K562 (cell line): ENCODE results near the gene SOX4. TPM values are rescaled to one million over a fixed set of nuclear protein-coding genes. Genes with fewer than 3 reads are reported as not detected.

Experiments used
- ATAC-seq: fragments of 200-7000 bp; cut with Tn5 transposase; 3 replicates; pipeline ENCODE4 v1.9.1; 2020; ENCODE audit warnings: moderate library complexity
- BruUV-seq: library from RNA; stranded (reverse); fragments of 400-500 nt; replicated peaks from 2 replicates; lab custom pipeline; 2021; lab: Mats Ljungman, UMichigan
- CTCF ChIA-PET: fragments of 300-600 bp; formaldehyde crosslinking; extraction: SDS; loops from one replicate; lab custom pipeline; 2021; ENCODE audit warnings: low intra/inter-chr PET ratio; lab: Yijun Ruan, JAX
- POLR2A ChIA-PET: fragments of 300-600, 350-650 bp; sonication (Branson Sonifier 250); formaldehyde crosslinking; extraction: SDS; loops from one replicate; lab custom pipeline; 2021; ENCODE audit warnings: antibody characterized with exemption, inconsistent platforms; lab: Yijun Ruan, JAX
- DNase-seq, 4 experiments: peaks; one replicate each; pipeline versions ENCODE4 v3.0.0 to v3.0.0-alpha.2; 2011 to 2018; ENCODE audit warnings: low spot score in 3 of 4, mixed read lengths in 3 of 4; ENCODE audit errors: extremely low read depth in 1 of 4
- FAIRE-seq: peaks from 2 replicates; lab custom pipeline; 2011; peaks lifted over from hg19 to GRCh38; lab: Jason Lieb, UNC
- H2AFZ ChIP-seq: 2 replicates; pipeline ENCODE4 v1.6.0; 2011; ENCODE audit warnings: low read depth, low read length, control low read depth, inconsistent platforms
- H3K27ac ChIP-seq: fragments of 200-600 bp; 3 replicates; pipeline ENCODE4 v1.8.0; 2011; ENCODE audit warnings: low read depth, mild to moderate bottlenecking, control low read depth, inconsistent platforms, low read length, moderate library complexity, mixed read lengths; ENCODE audit errors: extremely low read depth
- H3K27me3 ChIP-seq, 2 experiments: fragments of 300-600 bp in 1 of 2; 2 replicates in 1 of 2; 3 replicates in 1 of 2; pipeline versions ENCODE4 v1.6.0 to v1.8.0; 2011; ENCODE audit warnings: inconsistent platforms in 2 of 2, low read length in 2 of 2, mild to moderate bottlenecking in 1 of 2, mixed read lengths in 1 of 2, moderate library complexity in 1 of 2; ENCODE audit not compliant: control insufficient read depth in 2 of 2, insufficient read depth in 2 of 2
- H3K36me3 ChIP-seq: fragments of 300-600 bp; 3 replicates; pipeline ENCODE4 v1.8.0; 2011; ENCODE audit warnings: mild to moderate bottlenecking, low read length, inconsistent platforms; ENCODE audit not compliant: control insufficient read depth, insufficient read depth
- H3K4me1 ChIP-seq, 2 experiments: fragments of 200-600 bp in 1 of 2; replicated peaks in 1 of 2; 2 replicates in 1 of 2; 3 replicates in 1 of 2; pipeline versions ENCODE4 v1.5.1 to v1.8.0; 2011; ENCODE audit warnings: inconsistent platforms in 2 of 2, low read length in 2 of 2, mild to moderate bottlenecking in 1 of 2, mixed read lengths in 1 of 2, moderate library complexity in 1 of 2; ENCODE audit not compliant: control insufficient read depth in 2 of 2, insufficient read depth in 2 of 2
- H3K4me2 ChIP-seq: 2 replicates; pipeline ENCODE4 v1.6.1; 2011; ENCODE audit warnings: low read length, control low read depth, inconsistent platforms, mixed read lengths; ENCODE audit not compliant: insufficient read depth
- H3K4me3 ChIP-seq: fragments of 200-600 bp; sonication (generic), shearing (Covaris generic); 2 replicates; pipeline ENCODE4 v1.5.1; 2016; ENCODE audit warnings: control low read depth, inconsistent platforms
- H3K79me2 ChIP-seq: fragments of 200-600 bp; 3 replicates; pipeline ENCODE4 v1.8.0; 2011; ENCODE audit warnings: low read length, inconsistent platforms; ENCODE audit not compliant: control insufficient read depth, insufficient read depth
- H3K9ac ChIP-seq, 2 experiments: 2 replicates each; pipeline versions ENCODE4 v1.6.0 to v1.6.1; 2011; ENCODE audit warnings: low read depth in 2 of 2, low read length in 2 of 2, control low read depth in 1 of 2, inconsistent platforms in 1 of 2, mild to moderate bottlenecking in 1 of 2, mixed read lengths in 1 of 2; ENCODE audit not compliant: insufficient read depth in 1 of 2
- H3K9me1 ChIP-seq: one replicate; pipeline ENCODE4 v1.6.0; 2011; ENCODE audit warnings: inconsistent platforms, mild to moderate bottlenecking, low read length, moderate library complexity; ENCODE audit not compliant: control insufficient read depth, insufficient read depth
- H3K9me3 ChIP-seq: replicated peaks from 2 replicates; pipeline ENCODE4 v1.5.1; 2011; ENCODE audit warnings: low read depth, low read length, inconsistent platforms; ENCODE audit not compliant: control insufficient read depth, insufficient read depth
- H4K20me1 ChIP-seq: replicated peaks from 2 replicates; pipeline ENCODE4 v1.6.1; 2011; ENCODE audit warnings: low read length, inconsistent platforms, mixed read lengths; ENCODE audit not compliant: control insufficient read depth, insufficient read depth
- GABPA ChIP-seq: fragments of 200-800 bp; sonication (Bioruptor generic); conservative IDR thresholded peaks from 2 replicates; pipeline ENCODE4 v1.6.1; 2016; ENCODE audit warnings: low read depth, missing genetic modification characterization, missing compliant biosample characterization
- KLF10 ChIP-seq: fragments of 250-450 bp; sonication (Bioruptor Pico); IDR thresholded peaks from 2 replicates; pipeline ENCODE4 v1.6.1; 2021; ENCODE audit warnings: matching md5 sums
- NR2C2 ChIP-seq, 2 experiments: fragments of 200-800 bp in 1 of 2; sonication (Bioruptor generic) in 1 of 2; sonication (generic) in 1 of 2; formaldehyde crosslinking in 1 of 2; IDR thresholded peaks; 2 replicates each; pipeline versions ENCODE4 v1.6.1 to v1.8.0; 2016 to 2022; ENCODE audit warnings: mild to moderate bottlenecking in 1 of 2, missing compliant biosample characterization in 1 of 2, missing genetic modification characterization in 1 of 2, missing genetic modification reagents in 1 of 2
- NRF1 ChIP-seq, 2 experiments: fragments of 450-650 bp; IDR thresholded peaks in 1 of 2; conservative IDR thresholded peaks in 1 of 2; 2 replicates each; pipeline ENCODE4 v1.6.1; 2014; ENCODE audit warnings: mild to moderate bottlenecking in 2 of 2
- PHF21A ChIP-seq: fragments of 450-650 bp; IDR thresholded peaks from 2 replicates; pipeline ENCODE4 v1.6.1; 2017; ENCODE audit warnings: low read depth, borderline replicate concordance
- PTBP1 ChIP-seq: fragments of 200-400 bp; formaldehyde crosslinking; IDR thresholded peaks from 2 replicates; pipeline ENCODE4 v1.6.1; 2017; ENCODE audit warnings: low read depth, low read length
- ZBED1 ChIP-seq: IDR thresholded peaks from 2 replicates; pipeline ENCODE4 v1.6.1; 2014
- ZNF655 ChIP-seq: fragments of 250-450 bp; sonication (Bioruptor Pico); IDR thresholded peaks from 2 replicates; pipeline ENCODE4 v1.5.0; 2021
- ZNF766 ChIP-seq: fragments of 200-800 bp; sonication (Bioruptor generic); conservative IDR thresholded peaks from 2 replicates; pipeline ENCODE4 v1.6.1; 2016; ENCODE audit warnings: missing genetic modification characterization, missing compliant biosample characterization
- ZSCAN32 ChIP-seq: fragments of 450-650 bp; formaldehyde crosslinking; IDR thresholded peaks from 2 replicates; pipeline ENCODE4 v1.4.0; 2020; ENCODE audit warnings: mild to moderate bottlenecking, moderate library complexity
- WGBS: fragments of 100-300 bp; shearing (Covaris generic); methylation state at CpG from one replicate; pipeline ENCODE4 v1.1.6; 2016; ENCODE audit warnings: low coverage, mixed read lengths; ENCODE audit not compliant: insufficient coverage; ENCODE audit errors: missing lambda C conversion rate; 5-methylcytosine and 5-hydroxymethylcytosine counted together
- in situ Hi-C: fragments of 300-500 bp; cut with MboI; formaldehyde crosslinking; loops from 4 replicates; pipeline ENCODE4 v1.15.0; 2018; ENCODE audit warnings: inconsistent platforms, mixed read lengths
- intact Hi-C: fragments of 100-400 bp; cut with micrococcal nuclease; formaldehyde crosslinking; loops from 2 replicates; pipeline ENCODE4 v1.14.2; 2022
- polyA plus RNA-seq, 8 experiments: library from polyadenylated mRNA; depleted of rRNA in 4 of 8; stranded (reverse) in 5 of 8; unstranded in 3 of 8; fragments of >200 nt; fragmentation: Nextera tagmentation in 2 of 8; fragmentation: Illumina TruSeq in 1 of 8; extraction: Ambion mirVana in 2 of 8; extraction: Trizol in 1 of 8; gene quantifications; 2 replicates each; pipeline versions ENCODE4 v1.2.1 to v1.2.3, GENCODE V29; 2011 to 2014; ENCODE audit warnings: inconsistent platforms in 1 of 8, missing spikeins in 1 of 8
- total RNA-seq, 7 experiments: library from RNA; depleted of rRNA in 6 of 7; stranded (reverse); fragments of >200 nt in 6 of 7; fragmentation: Illumina TruSeq in 2 of 7; extraction: Trizol in 2 of 7; gene quantifications; 2 replicates each; pipeline versions ENCODE4 v1.2.1 to v1.2.3, GENCODE V29; 2011 to 2021; ENCODE audit warnings: low replicate concordance in 1 of 7
- TF ChIP-seq, protein P1 (sequence below): fragments of 450-650 bp; IDR thresholded peaks from 2 replicates; pipeline ENCODE4 v1.6.1; 2016; ENCODE audit warnings: borderline replicate concordance
- TF ChIP-seq, protein P2 (sequence below), 2 experiments: IDR thresholded peaks; 2 replicates each; pipeline ENCODE4 v1.6.1; 2011; ENCODE audit warnings: borderline replicate concordance in 1 of 2, control low read depth in 1 of 2, low read depth in 1 of 2, low read length in 1 of 2, mild to moderate bottlenecking in 1 of 2, mixed read lengths in 1 of 2, moderate library complexity in 1 of 2; ENCODE audit not compliant: insufficient read depth in 1 of 2, insufficient read length in 1 of 2, poor library complexity in 1 of 2, severe bottlenecking in 1 of 2; ENCODE audit errors: extremely low read depth in 1 of 2

Gene SOX4
- total and polyA plus RNA-seq, 9 of the 15 experiments (the other 6 are each of a cell fraction or from before 2014, with no cell fraction given), result 0.03 to 0.29 (median 0.04) TPM

- Histone ChIP-seq H3K27me3 (peaks cover 15 to 36% of the 10 kb centered on the region in 2 experiments; a peak in 4 of 5 replicates), H3K9me3 (no peaks in the 10 kb centered on the region), H3K27ac (no peak overlapping the region; the same call in 2 of the 3 replicates), H3K36me3 (no peaks in the 10 kb centered on the region), H2AFZ (peak overlapping the region; percentile 74), H3K4me2 (peak overlapping the region; percentile 75), H3K9me1 (no peaks in the 10 kb centered on the region), H3K4me3 (peak overlapping the region; percentile 38), H3K4me1 (peaks cover 0 to 27% of the 10 kb centered on the region in 2 experiments; a peak in 2 of 5 replicates), H3K79me2 (no peaks in the 10 kb centered on the region), H4K20me1 (no peaks in the 10 kb centered on the region), H3K9ac (peak overlapping the region in 1 of 2 experiments; percentile 78; a peak in 2 of 4 replicates)
- no TSS peak for BruUV-seq
- intact Hi-C loops, result loop anchor here (2.0 kb wide), 1 partner anchor 1024 kb away; no protein-coding TSS in a partner anchor
- DNase-seq, result peak in 3 of 4 experiments; percentile 24 to 42 (median 25)
- no peak for FAIRE-seq
- CTCF ChIA-PET, result interaction anchor here (0.6 to 3.5 kb wide), 5 partner anchors 715 to 1497 kb away, joined by 3 to 23 read pairs (median 5); no protein-coding TSS in a partner anchor
- peak; percentile 67 for ATAC-seq
- in situ Hi-C loops, result no loop called here
- POLR2A ChIA-PET, result interaction anchor here (0.6 to 1.6 kb wide), 3 partner anchors 61 to 1031 kb away, joined by 3 read pairs; no protein-coding TSS in a partner anchor
- 14% methylated on average over 44 of the region's 53 CpGs for WGBS
- TF ChIP-seq PHF21A (0 out of 2 replicates have a peak, but pooled peaks have one; percentile 46), NR2C2 (CRISPR knock-in tag; IDR thresholded peaks at IDR 0.05) (no peak), NR2C2 (tag; IDR thresholded peaks at IDR 0.05) (peak; percentile 46; the same call in 1 of the 2 replicates), KLF10 (CRISPR knock-in tag) (no peak), ZNF655 (CRISPR knock-in tag) (no peak), GABPA (peak; percentile 47), ZSCAN32 (CRISPR knock-in tag) (no peak), ZNF766 (CRISPR knock-in tag) (peak; percentile 90), NRF1 (conservative IDR thresholded peaks at IDR 0.05 in 1 of 2, IDR thresholded peaks at IDR 0.05 in 1 of 2) (peak in 1 of 2 experiments; percentile 62; a peak in 3 of 4 replicates), ZBED1 (no peak), PTBP1 (no peak)
- TF ChIP-seq, protein P1, sequence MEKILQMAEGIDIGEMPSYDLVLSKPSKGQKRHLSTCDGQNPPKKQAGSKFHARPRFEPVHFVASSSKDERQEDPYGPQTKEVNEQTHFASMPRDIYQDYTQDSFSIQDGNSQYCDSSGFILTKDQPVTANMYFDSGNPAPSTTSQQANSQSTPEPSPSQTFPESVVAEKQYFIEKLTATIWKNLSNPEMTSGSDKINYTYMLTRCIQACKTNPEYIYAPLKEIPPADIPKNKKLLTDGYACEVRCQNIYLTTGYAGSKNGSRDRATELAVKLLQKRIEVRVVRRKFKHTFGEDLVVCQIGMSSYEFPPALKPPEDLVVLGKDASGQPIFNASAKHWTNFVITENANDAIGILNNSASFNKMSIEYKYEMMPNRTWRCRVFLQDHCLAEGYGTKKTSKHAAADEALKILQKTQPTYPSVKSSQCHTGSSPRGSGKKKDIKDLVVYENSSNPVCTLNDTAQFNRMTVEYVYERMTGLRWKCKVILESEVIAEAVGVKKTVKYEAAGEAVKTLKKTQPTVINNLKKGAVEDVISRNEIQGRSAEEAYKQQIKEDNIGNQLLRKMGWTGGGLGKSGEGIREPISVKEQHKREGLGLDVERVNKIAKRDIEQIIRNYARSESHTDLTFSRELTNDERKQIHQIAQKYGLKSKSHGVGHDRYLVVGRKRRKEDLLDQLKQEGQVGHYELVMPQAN, result no peak
- TF ChIP-seq, protein P2, sequence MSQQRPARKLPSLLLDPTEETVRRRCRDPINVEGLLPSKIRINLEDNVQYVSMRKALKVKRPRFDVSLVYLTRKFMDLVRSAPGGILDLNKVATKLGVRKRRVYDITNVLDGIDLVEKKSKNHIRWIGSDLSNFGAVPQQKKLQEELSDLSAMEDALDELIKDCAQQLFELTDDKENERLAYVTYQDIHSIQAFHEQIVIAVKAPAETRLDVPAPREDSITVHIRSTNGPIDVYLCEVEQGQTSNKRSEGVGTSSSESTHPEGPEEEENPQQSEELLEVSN (IDR thresholded peaks at IDR 0.05; ENCODE audit: borderline replicate concordance in 1 of 2, extremely low read depth in 1 of 2, insufficient read depth in 1 of 2, insufficient read length in 1 of 2, low read depth in 1 of 2, low read length in 1 of 2, poor library complexity in 1 of 2, severe bottlenecking in 1 of 2), result peak in 1 of 2 experiments; percentile 4
Measured at GRCh38 chr6:21588481-21589351, 4.8 kb upstream of the SOX4 start.
